Activated CD8-positive, alpha-beta memory T cell treated with anti-CD3 and anti-CD28 coated beads, Interleukin-2, amount 50 U/mL, for 4 hours (primary cell): ENCODE measurements around the gene NSMCE1.
A peak's percentile ranks its signal among the peaks of the same experiment; 100 is the strongest.

Experiments
- DNase-seq: peaks from one replicate; pipeline ENCODE4 v3.0.0-alpha.2; 2020

The NSMCE1 gene, protein sequence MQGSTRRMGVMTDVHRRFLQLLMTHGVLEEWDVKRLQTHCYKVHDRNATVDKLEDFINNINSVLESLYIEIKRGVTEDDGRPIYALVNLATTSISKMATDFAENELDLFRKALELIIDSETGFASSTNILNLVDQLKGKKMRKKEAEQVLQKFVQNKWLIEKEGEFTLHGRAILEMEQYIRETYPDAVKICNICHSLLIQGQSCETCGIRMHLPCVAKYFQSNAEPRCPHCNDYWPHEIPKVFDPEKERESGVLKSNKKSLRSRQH

DNA sequence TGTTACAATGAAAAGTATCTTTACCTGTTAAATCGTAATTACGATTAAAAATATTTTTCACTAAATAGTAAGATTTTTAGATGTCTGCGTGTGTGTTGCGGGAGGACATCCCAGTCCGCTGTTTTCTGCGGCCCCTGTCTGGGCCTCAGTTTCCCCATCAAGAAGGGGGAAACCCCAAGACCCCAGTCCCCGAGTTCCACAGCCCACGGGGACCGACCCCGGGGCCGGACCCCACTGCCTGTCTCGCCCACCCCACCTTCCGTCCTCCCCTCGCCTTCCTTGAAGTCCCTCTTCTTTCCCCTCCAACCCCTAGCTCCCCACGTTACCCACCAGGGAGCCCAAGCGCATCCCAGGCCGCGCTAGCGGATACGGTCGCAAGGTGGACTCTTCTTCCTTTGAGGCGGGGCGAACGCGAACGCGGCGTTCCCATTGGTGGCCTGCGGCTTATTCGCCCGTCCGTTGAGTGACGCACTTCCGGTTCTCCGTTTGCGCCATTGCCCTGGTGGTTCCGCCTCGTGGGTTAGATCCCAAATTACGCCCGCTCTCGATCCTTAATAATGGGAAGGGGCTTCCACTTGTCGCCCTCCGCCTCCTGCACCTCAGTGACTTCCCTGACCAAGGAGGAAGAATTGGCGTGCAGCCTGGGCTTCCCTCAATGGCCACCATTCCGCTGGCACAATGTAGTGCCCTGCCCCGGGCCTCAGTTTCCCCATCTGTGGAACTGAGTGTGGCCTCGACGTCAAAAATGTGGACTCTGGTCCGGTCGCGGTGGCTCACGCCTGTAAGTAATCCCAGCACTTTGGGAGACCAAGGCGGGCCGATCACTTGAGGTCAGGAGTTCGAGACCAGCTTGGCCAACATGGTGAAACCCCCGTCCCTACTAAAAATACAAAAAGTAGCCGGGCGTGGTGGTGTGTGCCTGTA, at the start of gene NSMCE1:
Gene NSMCE1, minus strand, starts transcription at position 397 of the 924 bp plus-strand sequence. CDS start 11,202 bp downstream, outside the sequence.
- DNase-seq: peak; percentile 97

DNA sequence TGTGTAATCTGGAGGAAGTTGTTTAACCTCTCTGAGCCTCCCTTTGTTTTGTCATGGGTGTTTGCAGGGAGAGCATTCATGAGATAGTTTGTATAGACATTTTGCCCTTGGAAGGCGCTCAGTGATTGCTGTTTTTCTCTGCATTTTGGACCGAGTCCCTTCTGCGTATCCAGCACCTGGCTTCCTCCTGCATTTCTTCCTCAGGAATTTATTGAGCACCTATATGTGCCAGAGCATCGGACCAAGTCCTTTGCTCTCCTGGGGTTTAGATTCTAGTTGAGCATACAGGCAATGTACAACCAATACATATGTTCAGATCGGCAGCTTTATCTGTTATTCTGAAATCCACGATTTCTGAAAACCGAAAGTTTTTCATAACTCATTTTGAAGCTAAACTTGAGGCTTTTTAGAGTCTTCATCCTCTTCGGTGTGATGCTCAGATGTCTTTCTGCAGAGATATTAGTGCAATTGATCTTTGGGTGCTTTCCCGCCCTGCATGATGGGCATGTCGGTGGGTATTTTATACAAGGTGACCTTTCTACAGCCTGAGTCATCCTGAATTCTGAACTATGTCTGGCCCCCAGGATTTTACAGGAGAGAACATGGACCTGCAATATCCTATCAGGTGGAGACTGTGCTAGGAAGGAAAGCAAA, 49.3 kb upstream of the NSMCE1 start:
- peak; percentile 52 for DNase-seq

DNA sequence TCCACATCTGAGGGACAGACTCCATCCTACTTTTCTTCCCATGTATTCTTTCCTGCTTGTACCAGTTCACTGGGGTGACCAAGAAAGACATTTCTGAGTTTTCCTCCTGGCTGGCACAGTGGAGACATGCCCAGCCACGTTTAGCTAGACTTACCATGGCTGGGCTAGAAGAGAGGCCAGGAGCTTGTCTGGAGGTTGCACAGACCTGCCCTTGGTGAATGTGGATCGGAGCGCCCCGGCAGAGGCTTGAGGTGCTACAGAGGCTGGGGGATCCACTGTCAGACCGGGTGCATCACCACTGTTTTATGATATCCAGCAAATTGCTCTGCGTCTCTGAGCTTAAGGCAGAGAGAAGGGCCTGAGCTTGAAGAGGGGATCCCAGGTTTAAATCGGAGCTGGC, 48.7 kb upstream of the NSMCE1 start:
- DNase-seq: no peak

DNA sequence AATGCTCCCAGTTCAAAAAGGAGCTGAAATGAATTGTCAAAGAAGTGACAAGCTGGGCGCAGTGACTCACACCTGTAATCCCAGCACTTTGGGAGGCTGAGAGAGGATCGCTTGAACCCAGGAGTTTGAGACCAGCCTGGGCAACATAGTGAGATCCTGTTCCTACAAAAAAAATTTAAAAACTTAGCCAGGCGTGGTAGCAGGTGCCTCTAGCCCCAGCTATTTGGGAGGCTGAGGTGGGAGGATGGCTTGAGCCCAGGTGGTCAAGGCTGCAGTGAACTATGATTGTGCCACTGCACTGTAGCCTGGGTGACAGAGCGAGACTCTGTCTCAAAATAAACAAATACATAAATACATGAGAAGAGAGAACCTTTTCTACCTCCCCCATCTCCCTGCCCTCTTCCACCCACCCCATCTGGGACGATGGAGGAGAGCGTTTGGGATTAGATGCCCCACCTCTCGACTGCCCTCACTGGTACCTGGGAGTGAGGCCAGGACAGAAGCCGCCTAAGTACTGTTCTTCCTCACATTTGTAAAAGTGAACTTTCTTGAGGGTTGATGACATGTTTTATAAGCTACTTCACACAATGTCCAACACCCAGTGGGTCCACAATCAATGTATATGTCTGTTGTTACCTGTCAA, 47.6 kb upstream of the NSMCE1 start:
- no peak for DNase-seq

DNA sequence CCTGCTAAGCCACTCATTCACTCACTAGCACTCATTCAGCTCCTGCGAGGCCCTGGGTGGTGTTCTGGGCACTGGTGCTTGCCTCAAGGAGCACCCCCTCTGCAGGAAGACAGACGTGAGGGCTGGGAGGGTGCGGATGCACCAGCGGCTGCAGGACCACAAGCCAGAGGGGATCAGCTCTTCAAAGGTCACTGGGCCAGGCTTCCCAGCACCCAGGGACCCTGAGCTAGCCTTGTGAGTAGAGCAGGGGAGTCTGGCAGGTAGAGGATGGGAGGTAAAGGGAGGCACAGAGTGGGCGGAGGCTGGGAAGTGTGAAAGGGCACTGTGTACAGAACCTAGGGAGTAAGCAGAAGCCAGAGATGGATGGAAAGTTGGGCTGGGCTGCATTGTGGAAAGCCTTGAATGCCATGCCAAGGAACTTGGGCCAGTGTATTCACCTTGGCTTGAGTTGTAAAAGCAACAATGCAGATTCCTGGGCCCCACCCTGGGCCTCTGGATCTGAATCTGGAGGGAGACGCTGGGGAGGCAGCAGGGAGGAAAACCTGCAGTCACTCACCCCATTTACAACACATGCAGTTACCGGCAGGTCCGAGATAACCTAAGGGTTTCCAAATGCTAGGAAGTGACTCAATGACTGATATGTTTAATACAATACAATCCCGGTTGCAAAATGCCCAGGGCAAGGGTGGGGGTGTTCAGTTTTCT, 46.9 kb upstream of the NSMCE1 start:
- DNase-seq: peak; percentile 46

DNA sequence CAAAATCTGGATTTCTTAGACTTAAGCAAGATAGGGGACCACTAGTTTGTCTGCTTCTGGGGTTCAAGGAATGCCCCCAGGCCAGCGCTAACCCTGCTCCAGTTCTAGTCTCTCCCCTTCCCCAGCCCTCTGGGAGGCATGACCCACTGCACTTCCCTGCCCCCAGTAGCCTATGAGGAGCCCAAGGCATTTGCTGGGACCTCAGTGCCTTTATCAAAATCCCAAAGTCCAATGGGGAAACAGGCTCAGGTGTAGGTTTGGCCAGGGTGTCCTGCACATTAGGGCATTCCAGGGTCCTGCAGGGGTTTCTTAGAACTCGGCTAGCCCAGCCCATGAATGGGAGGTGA, 46.4 kb upstream of the NSMCE1 start:
- no peak for DNase-seq

DNA sequence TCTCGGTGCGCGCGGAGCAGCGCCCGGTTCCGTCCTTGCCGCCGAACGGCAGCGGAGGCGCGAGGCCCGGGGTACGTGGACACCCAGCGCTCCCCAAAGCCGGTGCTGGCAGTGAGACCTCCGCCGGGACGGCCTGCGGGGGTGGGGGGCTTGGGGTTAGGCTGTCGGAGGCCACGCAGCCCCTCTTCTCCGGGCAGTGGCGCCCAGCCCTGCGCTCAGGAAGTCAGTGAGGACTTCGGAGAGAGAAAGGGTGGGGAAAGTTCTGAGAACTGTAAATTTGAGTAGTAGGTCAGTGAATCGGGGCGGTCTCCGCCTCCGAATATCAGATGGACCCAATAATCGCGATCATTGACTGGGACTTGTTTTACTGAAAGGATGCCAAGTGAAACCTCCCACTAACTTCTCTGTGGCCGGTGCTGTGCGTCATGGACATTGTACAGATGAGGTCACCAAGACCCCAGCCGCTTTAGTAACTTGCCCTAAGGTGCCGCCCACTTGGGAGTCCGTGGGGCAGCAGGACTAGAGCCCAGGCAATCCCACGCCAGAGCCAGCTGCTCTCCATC, 45.7 kb upstream of the NSMCE1 start:
- DNase-seq: peak; percentile 55

DNA sequence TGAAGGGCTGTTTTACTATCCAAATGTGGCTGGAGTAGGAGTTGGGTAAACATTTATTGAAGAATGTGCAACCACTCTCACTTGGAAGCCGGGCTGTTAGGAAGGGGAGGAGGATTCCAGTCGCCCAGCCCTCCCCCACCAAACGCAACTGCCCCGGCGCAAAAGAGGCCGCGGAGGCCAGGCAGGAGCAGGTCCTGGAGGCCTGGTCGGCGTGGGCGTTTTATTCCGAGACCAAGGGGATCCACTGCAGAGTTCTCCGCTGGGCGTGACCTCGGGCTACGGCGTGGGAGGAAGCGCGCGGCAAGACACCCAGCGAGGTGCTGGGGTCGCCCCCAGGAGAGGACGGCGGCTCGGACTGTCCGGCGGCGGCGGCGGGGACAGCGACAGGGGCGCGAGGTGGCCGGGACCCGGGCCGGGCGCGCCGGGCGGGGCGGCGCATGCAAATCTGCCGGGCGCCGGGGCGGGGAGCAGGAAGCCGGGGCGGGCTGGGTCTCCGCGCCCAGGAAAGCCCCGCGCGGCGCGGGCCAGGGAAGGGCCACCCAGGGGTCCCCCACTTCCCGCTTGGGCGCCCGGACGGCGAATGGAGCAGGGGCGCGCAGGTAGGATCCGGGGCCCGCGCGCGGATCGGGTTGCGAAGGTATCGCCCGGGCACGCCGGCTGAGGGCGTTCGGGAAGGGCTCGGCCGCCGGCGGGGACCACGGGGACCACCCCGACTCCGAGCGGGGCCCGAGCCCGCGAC, 45.0 kb upstream of the NSMCE1 start, which contains the start of gene IL4R:
Gene IL4R, plus strand, starts transcription at position 553 of the 739 bp plus-strand sequence. CDS start 26,230 bp downstream, outside the sequence.
- peak; percentile 68 for DNase-seq

DNA sequence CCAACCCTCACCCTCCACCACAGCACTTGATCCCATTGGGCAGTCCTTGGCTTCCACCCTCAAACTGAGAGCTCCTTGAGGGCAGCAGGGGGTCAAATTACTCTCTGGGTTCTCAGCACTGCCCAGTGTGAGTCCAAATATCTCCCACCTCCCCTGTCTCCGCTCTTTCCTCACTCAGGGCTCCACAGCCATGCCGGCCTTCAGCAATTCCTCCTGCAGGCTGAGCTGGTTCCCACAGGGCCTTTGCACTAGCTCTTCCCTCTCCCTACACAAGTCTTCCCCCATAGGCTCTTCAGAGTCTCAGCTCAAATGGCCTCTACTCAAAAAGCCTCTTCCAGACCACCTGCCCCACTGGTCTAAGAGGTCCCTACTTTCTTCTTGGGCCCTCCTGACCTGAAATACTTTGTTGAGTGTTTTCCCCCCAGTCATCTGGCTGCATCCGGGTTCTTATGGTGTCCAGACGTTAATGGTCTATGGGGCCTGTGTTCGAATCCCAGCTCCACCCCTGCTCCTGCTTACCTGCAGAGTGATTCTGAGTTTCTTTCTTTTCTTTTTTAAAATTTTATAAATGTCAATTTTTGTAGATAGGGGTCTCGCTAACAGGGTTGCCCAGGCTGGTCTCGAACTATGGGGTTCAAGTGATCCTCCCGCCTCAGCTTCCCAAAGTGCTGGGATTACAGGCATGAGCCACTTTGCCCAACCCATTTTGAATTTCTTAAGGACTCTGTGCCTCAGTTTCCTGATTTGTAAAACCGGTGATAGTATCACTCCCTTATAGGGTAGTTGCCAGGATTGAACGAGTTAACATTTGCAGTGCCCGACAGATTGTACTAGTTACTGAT, 44.2 kb upstream of the NSMCE1 start:
- no peak for DNase-seq

DNA sequence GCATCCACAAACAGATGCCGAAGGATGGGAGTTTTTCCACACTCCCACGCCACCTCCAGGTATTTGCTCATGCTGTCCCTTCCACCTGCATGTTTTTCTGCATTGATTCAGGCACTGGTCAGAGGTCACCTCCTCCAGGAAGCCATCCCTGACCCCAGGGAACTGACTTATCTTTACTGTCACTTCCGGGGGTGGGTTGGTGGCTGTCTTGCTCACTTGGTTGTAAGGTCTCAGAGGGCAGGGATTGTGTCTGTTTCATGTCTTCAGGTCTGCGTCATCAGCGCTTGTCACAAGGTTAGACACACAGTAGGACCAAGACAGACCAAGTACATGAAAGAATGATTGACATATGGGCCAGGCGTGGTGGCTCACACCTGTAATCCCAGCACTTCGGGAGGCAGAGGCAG, 43.3 kb upstream of the NSMCE1 start:
- DNase-seq: no peak

DNA sequence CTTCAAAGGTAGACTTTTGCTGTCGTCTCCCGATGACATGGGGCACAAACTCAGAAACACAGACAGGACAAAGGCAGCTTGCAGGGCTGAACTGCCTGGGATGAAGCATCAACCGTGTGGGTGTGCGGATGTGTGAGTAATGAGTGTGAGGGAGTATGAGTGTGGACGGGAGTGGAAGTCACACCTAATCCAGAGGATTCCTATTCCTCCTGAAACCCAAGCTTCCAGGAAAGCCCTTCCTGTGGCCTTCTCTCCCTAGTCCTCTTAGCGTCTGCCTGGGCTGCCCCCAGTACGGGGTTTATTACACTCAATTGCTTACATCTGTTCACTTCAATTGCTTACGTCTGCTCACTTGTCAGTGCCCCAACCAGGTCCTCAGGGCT, 42.9 kb upstream of the NSMCE1 start:
- DNase-seq: no peak

DNA sequence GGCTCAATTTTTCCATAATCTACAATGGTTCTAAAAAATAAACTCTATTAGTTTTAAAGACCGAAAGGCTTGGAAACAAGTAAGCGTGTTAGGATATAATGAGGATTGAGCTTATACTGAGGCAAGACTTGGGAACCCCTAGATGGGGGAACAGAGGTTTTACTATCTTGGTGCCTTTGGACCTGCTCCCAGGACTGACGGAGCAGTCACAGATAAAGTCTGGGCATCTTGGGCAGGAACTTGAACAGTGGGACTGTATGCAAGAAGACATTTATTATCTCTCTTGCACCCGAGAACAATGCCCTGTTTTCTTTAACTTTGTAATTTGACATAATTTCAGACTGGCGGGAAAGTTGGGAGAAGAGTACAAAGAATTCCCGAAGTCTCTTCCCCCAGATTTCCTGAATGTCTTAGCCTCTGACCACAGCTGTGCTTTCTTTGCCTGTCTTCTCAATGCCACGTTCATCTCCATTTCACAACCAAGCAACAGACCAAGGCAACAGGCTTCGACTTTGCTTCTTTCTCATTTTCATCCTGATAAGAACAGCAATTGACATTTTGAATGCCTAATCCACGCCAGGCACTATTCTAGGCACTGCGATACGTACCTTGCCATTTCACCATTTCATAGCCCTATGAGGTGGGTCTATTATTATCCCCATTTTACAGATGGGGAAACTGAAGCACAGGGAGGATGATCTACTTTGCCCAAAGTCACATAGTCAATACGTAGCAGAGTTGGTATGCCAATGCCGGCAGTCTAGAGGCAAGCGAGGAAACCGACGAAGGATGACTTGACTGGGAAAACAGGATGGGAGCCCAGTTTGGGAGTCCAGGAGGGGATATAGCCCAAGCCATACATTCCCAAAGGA, 42.2 kb upstream of the NSMCE1 start:
- no peak for DNase-seq

DNA sequence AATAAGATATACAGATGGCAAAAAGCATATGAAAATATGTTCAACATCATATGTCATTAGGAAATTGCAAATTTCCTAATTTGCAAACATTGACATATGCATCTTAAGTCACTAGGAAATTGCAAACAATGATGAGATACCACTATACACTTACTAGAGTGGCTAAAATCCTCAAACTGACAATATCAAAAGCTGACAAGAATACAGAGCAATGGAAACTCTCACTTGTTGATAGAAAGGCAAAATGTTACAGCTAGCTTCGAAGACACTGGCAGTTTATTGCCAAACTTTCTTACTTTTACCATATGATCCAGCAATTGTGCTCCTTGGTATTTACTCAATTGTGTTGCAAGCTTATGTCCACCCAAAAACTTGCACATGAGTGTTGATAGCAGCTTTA, 40.2 kb upstream of the NSMCE1 start:
- no peak for DNase-seq

DNA sequence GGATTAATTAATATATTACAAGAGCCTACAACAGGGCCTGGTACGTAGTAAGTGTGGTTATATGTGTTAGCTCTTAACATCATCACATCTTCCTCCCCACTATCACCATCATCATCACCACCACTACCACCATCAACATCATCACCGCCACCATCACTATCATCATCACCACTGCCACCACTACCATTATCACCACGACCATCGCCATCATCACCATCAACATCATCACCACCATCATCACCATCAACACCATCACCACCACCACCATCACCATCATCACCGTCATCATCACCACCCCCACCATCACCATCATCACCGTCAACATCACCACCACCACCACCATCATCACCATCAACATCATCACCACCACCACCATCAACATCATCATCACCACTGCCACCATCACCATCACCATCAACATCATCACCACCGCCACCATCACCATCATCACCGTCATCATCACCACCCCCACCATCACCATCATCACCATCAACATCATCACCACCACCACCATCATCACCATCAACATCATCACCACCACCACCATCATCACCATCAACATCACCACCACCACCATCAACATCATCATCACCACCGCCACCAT, 37.4 kb upstream of the NSMCE1 start:
- DNase-seq: no peak

DNA sequence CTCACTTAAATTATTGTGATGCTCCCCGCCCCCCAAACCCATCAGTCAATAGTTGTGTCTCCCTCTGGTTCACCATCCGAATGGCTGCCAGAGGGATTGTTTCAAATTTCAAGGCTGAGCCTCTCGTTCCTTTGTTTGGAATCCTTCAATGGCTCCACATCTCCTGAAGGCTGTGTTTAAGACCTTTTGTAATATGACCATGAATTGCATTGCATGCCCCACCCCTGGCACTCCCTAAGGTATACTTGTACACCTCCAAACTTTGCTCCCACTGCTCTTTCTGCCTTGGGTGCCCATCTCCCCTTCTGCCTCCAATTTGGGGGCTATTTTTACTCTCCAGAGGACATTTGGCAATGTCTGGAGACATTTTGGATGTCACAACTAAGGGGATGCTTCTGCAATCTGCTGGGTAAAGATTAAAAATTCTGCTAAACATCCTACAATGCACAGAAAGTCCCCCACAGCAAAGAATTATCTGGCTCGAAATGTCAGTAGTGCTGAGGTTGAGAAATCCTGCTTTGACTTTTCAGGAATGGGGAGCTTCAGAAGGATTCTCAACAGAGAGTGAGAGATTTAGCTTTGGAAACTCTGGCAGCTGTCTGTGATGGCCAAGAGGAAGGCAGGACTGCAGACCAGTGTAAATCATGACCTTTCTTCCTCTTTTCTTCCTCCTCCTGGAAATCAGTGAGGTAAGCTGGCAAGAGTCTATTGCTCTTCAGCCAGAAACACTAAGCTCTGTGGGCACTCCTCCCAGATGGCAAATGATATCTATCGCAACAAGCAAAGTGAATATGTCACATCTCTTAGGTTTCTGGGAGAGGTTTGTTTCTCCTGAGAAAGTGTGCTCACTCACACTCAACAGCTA, 36.5 kb upstream of the NSMCE1 start:
- DNase-seq: no peak

DNA sequence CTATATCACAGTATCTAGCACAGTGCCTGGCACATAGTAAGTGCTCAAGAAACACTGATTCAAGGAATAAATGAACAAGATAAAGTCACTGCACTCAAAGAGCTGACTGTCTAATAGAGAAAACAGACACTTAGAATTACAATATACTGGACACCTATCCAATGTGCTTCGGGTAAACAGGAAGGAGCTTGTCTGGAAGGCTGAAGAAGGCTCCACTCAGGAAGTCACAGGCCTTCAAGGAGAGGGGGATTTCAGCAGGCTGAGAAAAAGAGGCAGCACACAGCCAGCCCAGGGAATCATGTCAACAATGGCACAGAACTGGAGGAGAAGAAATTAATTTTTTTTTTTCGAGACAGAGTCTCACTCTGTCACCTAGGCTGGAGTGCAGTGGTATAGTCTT, 35.5 kb upstream of the NSMCE1 start:
- no peak for DNase-seq

DNA sequence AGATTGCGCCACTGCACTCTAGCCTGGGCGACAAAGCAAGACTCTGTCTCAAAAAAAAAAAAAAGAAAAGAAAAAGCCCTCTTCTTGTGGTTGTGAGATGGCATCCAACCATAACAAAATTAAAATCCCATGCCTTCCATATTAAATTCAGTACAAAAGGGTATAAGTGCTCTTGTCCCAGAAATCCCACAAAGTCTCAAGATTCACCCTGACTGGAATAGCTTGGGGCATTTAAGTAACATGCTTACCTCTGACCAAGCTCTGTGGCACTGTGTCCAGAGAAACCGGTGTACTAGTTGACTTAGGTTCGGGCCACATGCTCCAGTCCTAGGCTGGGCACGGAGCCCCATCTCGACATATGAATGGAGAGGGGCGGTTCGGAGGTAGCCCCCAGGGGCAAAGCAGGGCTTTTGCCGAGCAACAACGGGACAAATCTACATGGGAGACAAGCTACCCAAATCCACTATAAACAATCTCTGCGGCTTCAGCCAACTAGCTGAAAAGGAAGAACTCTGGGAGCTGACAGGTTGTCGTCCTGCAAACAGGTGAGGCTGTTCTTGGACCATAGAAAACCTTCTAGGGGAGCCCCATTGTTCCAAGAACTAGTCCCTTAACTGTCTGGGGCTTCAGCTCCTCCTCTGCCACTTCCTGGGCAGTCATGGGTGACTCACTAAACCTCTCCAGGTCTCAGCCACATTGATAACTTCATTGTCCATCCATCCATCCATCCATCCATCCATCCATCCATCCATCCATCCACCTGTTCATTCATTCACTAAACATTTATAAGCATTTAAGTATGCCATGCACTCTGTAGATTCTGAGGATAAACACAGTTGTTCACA, 34.9 kb upstream of the NSMCE1 start:
- no peak for DNase-seq
